GM12878 (cell line): Measurements from ENCODE around the gene PHF14. TPM values are rescaled to one million over a fixed set of nuclear protein-coding genes. Genes with fewer than 3 reads are reported as not detected.

ENCODE experiments used
- CBX3 ChIP-seq: fragments of 200-600 bp; sonication (generic); IDR thresholded peaks from 2 replicates; pipeline ENCODE4 v1.6.1; 2016; ENCODE audit warnings: low read depth, borderline replicate concordance
- CBX5 ChIP-seq: sonication (generic); IDR thresholded peaks from 2 replicates; pipeline ENCODE4 v1.6.1; 2016; ENCODE audit warnings: low read depth, moderate library complexity, mild to moderate bottlenecking, inconsistent platforms
- CHD2 ChIP-seq: IDR thresholded peaks from 2 replicates; pipeline ENCODE4 v1.6.1; 2011; ENCODE audit warnings: low read depth, low read length, improper control_type of control experiment, borderline replicate concordance
- ESRRA ChIP-seq: IDR thresholded peaks from 2 replicates; pipeline ENCODE4 v1.6.1; 2012; ENCODE audit warnings: mild to moderate bottlenecking, low read length, improper control_type of control experiment
- EZH2 ChIP-seq: IDR thresholded peaks from 2 replicates; pipeline ENCODE4 v1.6.1; 2012; ENCODE audit warnings: low read depth, mild to moderate bottlenecking, control low read depth, inconsistent platforms, low read length, borderline replicate concordance; ENCODE audit not compliant: control insufficient read depth
- GABPA ChIP-seq: IDR thresholded peaks from 2 replicates; pipeline ENCODE4 v1.6.1; 2014; ENCODE audit warnings: antibody characterized with exemption, low read depth, mild to moderate bottlenecking, inconsistent platforms
- HCFC1 ChIP-seq: fragments of 150-350 bp; IDR thresholded peaks from 2 replicates; pipeline ENCODE4 v1.6.1; 2014; ENCODE audit warnings: low read length
- HDAC2 ChIP-seq: fragments of 200-600 bp; sonication (generic); IDR thresholded peaks from 2 replicates; pipeline ENCODE4 v1.6.1; 2017
- HDAC6 ChIP-seq: fragments of 200-600 bp; sonication (generic); IDR thresholded peaks from one replicate; pipeline ENCODE4 v1.8.0; 2017; ENCODE audit warnings: antibody characterized with exemption; ENCODE audit not compliant: unreplicated experiment
- HDGF ChIP-seq: fragments of 450-650 bp; IDR thresholded peaks from 2 replicates; pipeline ENCODE4 v1.6.1; 2016; ENCODE audit warnings: antibody characterized with exemption
- IRF5 ChIP-seq: fragments of 450-650 bp; IDR thresholded peaks from 2 replicates; pipeline ENCODE4 v1.6.1; 2017; ENCODE audit warnings: borderline replicate concordance
- KDM1A ChIP-seq: fragments of 200-600 bp; sonication (generic); IDR thresholded peaks from 2 replicates; pipeline ENCODE4 v1.6.1; 2016; ENCODE audit warnings: borderline replicate concordance
- KLF5 ChIP-seq: fragments of 450-650 bp; IDR thresholded peaks from 2 replicates; pipeline ENCODE4 v1.6.1; 2014; ENCODE audit warnings: mild to moderate bottlenecking; ENCODE audit not compliant: partially characterized antibody
- MLLT1 ChIP-seq: fragments of 450-650 bp; IDR thresholded peaks from 2 replicates; pipeline ENCODE4 v1.6.1; 2016; ENCODE audit warnings: mild to moderate bottlenecking
- MTA3 ChIP-seq: IDR thresholded peaks from 2 replicates; pipeline ENCODE4 v1.6.1; 2012; ENCODE audit warnings: low read length, inconsistent platforms, borderline replicate concordance
- NFIC ChIP-seq: IDR thresholded peaks from 2 replicates; pipeline ENCODE4 v1.6.1; 2012; ENCODE audit warnings: low read depth, mild to moderate bottlenecking, inconsistent platforms, low read length, moderate library complexity
- POLR2AphosphoS5 ChIP-seq: IDR thresholded peaks from 2 replicates; pipeline ENCODE4 v1.6.1; 2011; ENCODE audit warnings: mild to moderate bottlenecking, low read length, inconsistent platforms
- RBBP5 ChIP-seq: fragments of 200-600 bp; sonication (generic); conservative IDR thresholded peaks from 2 replicates; pipeline ENCODE4 v1.6.1; 2016
- SIN3A ChIP-seq: IDR thresholded peaks from 2 replicates; pipeline ENCODE4 v1.6.1; 2012; ENCODE audit warnings: low read depth, low read length, improper control_type of control experiment
- SMAD5 ChIP-seq: IDR thresholded peaks from 2 replicates; pipeline ENCODE4 v1.6.1; 2016; ENCODE audit warnings: antibody characterized with exemption, low read depth
- SPI1 ChIP-seq: IDR thresholded peaks from 2 replicates; pipeline ENCODE4 v1.6.1; 2011; ENCODE audit warnings: low read depth, mild to moderate bottlenecking, low read length, moderate library complexity, borderline replicate concordance; ENCODE audit not compliant: insufficient read depth
- SREBF1 ChIP-seq: IDR thresholded peaks from 2 replicates; pipeline ENCODE4 v1.6.1; 2012; ENCODE audit warnings: mild to moderate bottlenecking, low read length
- TARDBP ChIP-seq: IDR thresholded peaks from 2 replicates; pipeline ENCODE4 v1.6.1; 2016; ENCODE audit warnings: borderline replicate concordance
- TCF12 ChIP-seq: IDR thresholded peaks from 2 replicates; pipeline ENCODE4 v1.6.1; 2011; ENCODE audit warnings: low read depth, mild to moderate bottlenecking, low read length
- USF2 ChIP-seq: IDR thresholded peaks from 2 replicates; pipeline ENCODE4 v1.6.1; 2011; ENCODE audit warnings: low read depth, low read length, improper control_type of control experiment, borderline replicate concordance
- ZBTB4 ChIP-seq: fragments of 450-650 bp; formaldehyde crosslinking; IDR thresholded peaks from 2 replicates; pipeline ENCODE4 v1.4.0; 2022; ENCODE audit warnings: mild to moderate bottlenecking, moderate library complexity
- polyA plus RNA-seq, 11 experiments: library from polyadenylated mRNA; depleted of rRNA in 4 of 11; unstranded in 6 of 11; stranded (reverse) in 5 of 11; fragments of >200 nt; fragmentation: Nextera tagmentation in 4 of 11; fragmentation: Illumina TruSeq in 1 of 11; extraction: Ambion mirVana in 4 of 11; extraction: Trizol in 1 of 11; gene quantifications; 1 replicate in 1 of 11; 2 replicates in 10 of 11; pipeline versions ENCODE4 v1.2.1 to v1.2.3, GENCODE V29; 2011 to 2016; ENCODE audit warnings: inconsistent platforms in 2 of 11, missing spikeins in 2 of 11, low read depth in 1 of 11
- total RNA-seq, 4 experiments: library from RNA; depleted of rRNA in 3 of 4; stranded (reverse); fragments of >200 nt in 3 of 4; fragmentation: Illumina TruSeq in 1 of 4; extraction: Trizol in 1 of 4; gene quantifications; 2 replicates each; pipeline versions ENCODE4 v1.2.1 to v1.2.3, GENCODE V29; 2013 to 2021

Gene PHF14
- total and polyA plus RNA-seq, 10 of the 15 experiments (the other 5 are each of a cell fraction or from before 2014, with no cell fraction given): 21.3 to 47.1 (median 29.9) TPM

- no peak for TF ChIP-seq KDM1A
- no peak for TF ChIP-seq HDGF
- no peak for TF ChIP-seq TARDBP
- TF ChIP-seq SPI1: peak; percentile 94
- no peak for TF ChIP-seq KLF5
- no peak for TF ChIP-seq TCF12
- TF ChIP-seq ESRRA: no peak
- peak; percentile 88 for TF ChIP-seq SMAD5
- TF ChIP-seq USF2: no peak
- TF ChIP-seq IRF5: no peak
- no peak for TF ChIP-seq ZBTB4 (CRISPR knock-in tag)
- TF ChIP-seq SREBF1: no peak
- TF ChIP-seq HDAC6: no peak
- 0 out of 2 replicates have a peak, but pooled peaks have one; percentile 65 for TF ChIP-seq SIN3A
- no peak for TF ChIP-seq CBX5
- TF ChIP-seq HDAC2: no peak
- TF ChIP-seq CHD2: no peak
- no peak for TF ChIP-seq RBBP5
- peak; percentile 82 for TF ChIP-seq GABPA
- TF ChIP-seq POLR2AphosphoS5: peak; percentile 90
- peak; percentile 66 for TF ChIP-seq MLLT1
- no peak for TF ChIP-seq CBX3
- no peak for TF ChIP-seq MTA3
- TF ChIP-seq NFIC: no peak
- TF ChIP-seq EZH2: no peak
- no peak for TF ChIP-seq HCFC1
Measured at GRCh38 chr7:10973061-10973941, at the start of gene PHF14 (continued).
